Gastrocnemius medialis (tissue), 4 donors: ENCODE results near the gene PCGF1. TPM values are rescaled to one million over a fixed set of nuclear protein-coding genes. Genes with fewer than 3 reads are reported as not detected.

Experiments used
- ATAC-seq, 2 donors: fragments of 150-250 bp; one replicate each; pipeline ENCODE4 v1.9.1; 2016
- DNase-seq, 2 donors: peaks; one replicate each; pipeline ENCODE4 v3.0.0-alpha.2; 2019
- H3K27ac ChIP-seq, 4 donors: fragments of 200-600 bp; sonication (generic); 1 replicate in 1 of 4; 2 replicates in 3 of 4; pipeline ENCODE4 v1.5.1; 2016 to 2018; ENCODE audit warnings: mild to moderate bottlenecking in 2 of 4, moderate library complexity in 1 of 4
- H3K27me3 ChIP-seq, 3 donors: fragments of 200-600 bp; sonication (generic) in 2 of 3; 1 replicate in 1 of 3; 2 replicates in 2 of 3; pipeline versions ENCODE4 v1.5.1 to v1.6.0; 2016 to 2019; ENCODE audit warnings: mild to moderate bottlenecking in 1 of 3, moderate library complexity in 1 of 3
- H3K36me3 ChIP-seq, 2 donors: fragments of 200-600 bp; sonication (generic) in 1 of 2; one replicate each; pipeline ENCODE4 v1.5.1; 2017 to 2018
- H3K4me1 ChIP-seq, 2 donors: fragments of 200-600 bp; sonication (generic) in 1 of 2; one replicate each; pipeline ENCODE4 v1.5.1; 2016 to 2017; ENCODE audit warnings: mild to moderate bottlenecking in 2 of 2
- H3K4me3 ChIP-seq, 4 donors: fragments of 200-600 bp; sonication (generic) in 3 of 4; 1 replicate in 1 of 4; 2 replicates in 3 of 4; pipeline ENCODE4 v1.5.1; 2016 to 2019; ENCODE audit warnings: mild to moderate bottlenecking in 2 of 4
- H3K9me3 ChIP-seq, 3 donors: fragments of 200-600 bp; sonication (generic) in 2 of 3; 1 replicate in 1 of 3; 2 replicates in 2 of 3; pipeline ENCODE4 v1.5.1; 2016 to 2019
- POLR2A ChIP-seq, 2 donors: fragments of 450-650 bp; IDR thresholded peaks; one replicate each; pipeline ENCODE4 v1.6.1; 2017; ENCODE audit warnings: antibody characterized with exemption in 2 of 2, mild to moderate bottlenecking in 2 of 2, moderate library complexity in 2 of 2
- in situ Hi-C, 4 donors: fragments of 200-750 bp; cut with MboI; loops; one replicate each; pipeline versions ENCODE4 v1.15.0 to v1.8.0; 2017; ENCODE audit warnings: low sequenced_read_pairs in 4 of 4
- intact Hi-C: fragments of 100-400 bp; cut with DNase I; formaldehyde crosslinking; loops from one replicate; pipeline ENCODE4 v1.15.1; 2023; ENCODE audit warnings: low total_unique reads
- total RNA-seq, 4 donors: library from RNA; depleted of rRNA; stranded (reverse); fragments of >200 nt; gene quantifications; one replicate each; pipeline versions ENCODE4 v1.1.0 to v1.2.3, GENCODE V29; 2016
- TF ChIP-seq, protein P1 (sequence below), 5 experiments: fragments of 450-650 bp in 3 of 5; fragments of 200-600 bp in 2 of 5; sonication (generic) in 2 of 5; IDR thresholded peaks in 4 of 5; conservative IDR thresholded peaks in 1 of 5; 1 replicate in 4 of 5; 2 replicates in 1 of 5; pipeline ENCODE4 v1.5.1; 2016 to 2019; ENCODE audit warnings: antibody characterized with exemption in 5 of 5, mild to moderate bottlenecking in 3 of 5, moderate library complexity in 3 of 5

Gene PCGF1
- total RNA-seq: 10 to 100 TPM; 14.2 to 23.6 (median 20.0) TPM

DNA sequence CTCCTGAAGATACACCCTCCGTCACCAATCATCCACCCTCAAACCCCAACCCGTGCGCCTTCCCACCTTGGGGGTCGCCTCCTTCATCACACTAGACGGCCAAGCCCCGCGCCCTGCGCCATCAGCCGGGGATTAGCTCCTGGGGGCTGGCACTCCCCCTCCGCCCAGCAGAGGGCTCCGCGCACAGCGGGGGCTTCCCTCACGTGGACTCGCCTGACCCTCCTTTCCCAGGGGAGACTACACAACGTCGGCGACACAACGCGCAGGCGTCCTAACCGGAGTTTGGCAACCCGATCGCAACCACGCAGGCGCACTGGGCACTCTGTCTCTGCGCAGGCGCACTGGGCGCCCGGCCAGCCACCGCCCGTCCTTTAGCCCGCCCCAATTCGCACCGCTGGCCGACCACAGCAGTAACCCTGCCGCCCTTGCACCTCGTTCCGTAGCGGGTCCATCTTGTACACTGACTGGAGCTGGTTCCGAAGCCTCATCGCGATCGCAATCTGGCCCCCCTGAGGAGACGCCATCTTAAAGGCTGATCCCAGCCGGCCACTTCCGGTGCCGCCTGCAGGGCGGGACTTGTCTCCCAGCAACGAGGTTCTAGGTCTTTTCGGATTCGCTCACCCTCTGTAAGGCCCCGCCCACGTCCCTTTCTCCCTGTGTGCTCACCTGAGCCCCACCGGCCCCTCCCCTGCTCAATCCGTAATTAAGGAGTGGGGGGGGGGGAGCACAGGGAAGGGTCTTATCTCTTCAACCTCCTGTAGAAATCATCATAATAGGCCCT, at the start of gene PCGF1:
TSS of gene PCGF1 (minus strand) at position 551 of the 781 bp plus-strand sequence. CDS start at position 524, 27 bp downstream.
- Histone ChIP-seq H3K4me3 (peak within 1 kb of the TSS; percentile 75 to 99 (median 84)), H3K4me1 (peaks cover 25 to 41% of the 10 kb centered on the region in 2 donors), H3K9me3 (no peaks in the 10 kb centered on the region), H3K36me3 (peaks cover 0 to 18% of the 10 kb centered on the region in 2 donors), H3K27me3 (peaks cover 26 to 53% (median 38%) of the 10 kb centered on the region in 3 donors), H3K27ac (peak within 1 kb of the TSS; percentile 92 to 100 (median 98))
- intact Hi-C loops (loop anchor here (1.0 kb wide), 4 partner anchors 22 to 53 kb away; partner anchors contain the start of genes AUP1, HTRA2 and TTC31), in situ Hi-C loops (no loop called here)
- no peak for TF ChIP-seq POLR2A (IDR thresholded peaks at IDR 0.05)
- TF ChIP-seq, protein P1, sequence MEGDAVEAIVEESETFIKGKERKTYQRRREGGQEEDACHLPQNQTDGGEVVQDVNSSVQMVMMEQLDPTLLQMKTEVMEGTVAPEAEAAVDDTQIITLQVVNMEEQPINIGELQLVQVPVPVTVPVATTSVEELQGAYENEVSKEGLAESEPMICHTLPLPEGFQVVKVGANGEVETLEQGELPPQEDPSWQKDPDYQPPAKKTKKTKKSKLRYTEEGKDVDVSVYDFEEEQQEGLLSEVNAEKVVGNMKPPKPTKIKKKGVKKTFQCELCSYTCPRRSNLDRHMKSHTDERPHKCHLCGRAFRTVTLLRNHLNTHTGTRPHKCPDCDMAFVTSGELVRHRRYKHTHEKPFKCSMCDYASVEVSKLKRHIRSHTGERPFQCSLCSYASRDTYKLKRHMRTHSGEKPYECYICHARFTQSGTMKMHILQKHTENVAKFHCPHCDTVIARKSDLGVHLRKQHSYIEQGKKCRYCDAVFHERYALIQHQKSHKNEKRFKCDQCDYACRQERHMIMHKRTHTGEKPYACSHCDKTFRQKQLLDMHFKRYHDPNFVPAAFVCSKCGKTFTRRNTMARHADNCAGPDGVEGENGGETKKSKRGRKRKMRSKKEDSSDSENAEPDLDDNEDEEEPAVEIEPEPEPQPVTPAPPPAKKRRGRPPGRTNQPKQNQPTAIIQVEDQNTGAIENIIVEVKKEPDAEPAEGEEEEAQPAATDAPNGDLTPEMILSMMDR (IDR thresholded peaks at IDR 0.05 in 4 of 5, conservative IDR thresholded peaks at IDR 0.05 in 1 of 5): peak in 4 of 5 experiments; percentile 18 to 29 (median 24)
- peak; percentile 98 to 99 for DNase-seq
- ATAC-seq: peak; percentile 98 to 99

DNA sequence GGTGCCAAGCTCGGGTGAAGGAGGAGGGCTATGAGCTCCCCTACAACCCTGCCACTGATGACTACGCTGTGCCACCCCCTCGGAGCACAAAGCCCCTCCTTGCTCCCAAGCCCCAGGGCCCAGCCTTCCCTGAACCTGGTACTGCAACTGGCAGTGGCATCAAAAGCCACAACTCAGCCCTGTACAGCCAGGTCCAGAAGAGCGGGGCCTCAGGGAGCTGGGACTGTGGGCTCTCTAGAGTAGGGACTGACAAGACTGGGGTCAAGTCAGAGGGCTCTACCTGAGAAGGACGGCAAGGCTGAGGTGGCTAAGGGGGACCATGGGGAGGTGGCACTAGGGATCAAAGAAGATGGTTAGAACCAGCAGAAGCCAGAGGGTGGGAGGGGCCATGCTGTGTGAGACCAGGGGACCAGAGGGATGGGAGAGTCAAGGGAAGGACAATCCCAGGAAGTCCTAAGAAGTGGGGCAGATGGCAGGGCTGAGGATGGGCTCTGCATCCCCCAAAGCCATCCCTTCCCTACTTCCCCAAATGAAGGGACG, 49.4 kb upstream of the PCGF1 start:
- intact Hi-C loops: no loop called here
- ATAC-seq (no peak), DNase-seq (no peak)
- Histone ChIP-seq H3K4me1 (peaks cover 0 to 8% of the 10 kb centered on the region in 2 donors), H3K9me3 (no peaks in the 10 kb centered on the region), H3K27ac (no peak overlapping the region), H3K36me3 (no peaks in the 10 kb centered on the region), H3K27me3 (peaks cover 18 to 36% (median 28%) of the 10 kb centered on the region in 3 donors), H3K4me3 (no peak overlapping the region)
- in situ Hi-C loops: no loop called here
- TF ChIP-seq, protein P1 (IDR thresholded peaks at IDR 0.05 in 4 of 5, conservative IDR thresholded peaks at IDR 0.05 in 1 of 5): no peak
- TF ChIP-seq POLR2A (IDR thresholded peaks at IDR 0.05): no peak

DNA sequence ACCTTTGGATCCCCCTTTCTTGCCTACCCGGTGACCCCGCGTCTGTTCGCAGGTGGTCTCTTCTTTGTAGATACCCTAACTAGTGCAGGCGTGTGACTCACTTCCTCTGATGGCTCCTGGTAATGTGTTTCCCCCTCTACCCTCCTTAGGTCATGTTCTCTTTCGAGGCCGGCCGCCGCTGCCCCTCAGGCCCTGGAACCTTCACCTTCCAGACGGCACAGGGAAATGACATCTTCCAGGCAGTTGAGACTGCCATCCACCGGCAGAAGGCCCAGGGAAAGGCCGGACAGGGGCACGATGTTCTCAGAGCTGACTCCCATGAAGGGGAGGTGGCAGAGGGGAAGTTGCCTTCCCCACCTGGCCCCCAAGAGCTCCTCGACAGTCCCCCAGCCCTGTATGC, 48.7 kb upstream of the PCGF1 start:
- DNase-seq (no peak), ATAC-seq (no peak)
- peaks cover 0 to 8% of the 10 kb centered on the region in 2 donors for H3K4me1 ChIP-seq
- TF ChIP-seq, protein P1 (IDR thresholded peaks at IDR 0.05 in 4 of 5, conservative IDR thresholded peaks at IDR 0.05 in 1 of 5): no peak
- TF ChIP-seq POLR2A (IDR thresholded peaks at IDR 0.05): no peak
- H3K27ac ChIP-seq: no peak overlapping the region
- H3K27me3 ChIP-seq: peaks cover 21 to 36% (median 30%) of the 10 kb centered on the region in 3 donors
- no peaks in the 10 kb centered on the region for H3K36me3 ChIP-seq
- intact Hi-C loops: no loop called here
- in situ Hi-C loops: no loop called here
- H3K4me3 ChIP-seq: peak overlapping the region in 1 of 4 donors; percentile 74
- H3K9me3 ChIP-seq: no peaks in the 10 kb centered on the region

DNA sequence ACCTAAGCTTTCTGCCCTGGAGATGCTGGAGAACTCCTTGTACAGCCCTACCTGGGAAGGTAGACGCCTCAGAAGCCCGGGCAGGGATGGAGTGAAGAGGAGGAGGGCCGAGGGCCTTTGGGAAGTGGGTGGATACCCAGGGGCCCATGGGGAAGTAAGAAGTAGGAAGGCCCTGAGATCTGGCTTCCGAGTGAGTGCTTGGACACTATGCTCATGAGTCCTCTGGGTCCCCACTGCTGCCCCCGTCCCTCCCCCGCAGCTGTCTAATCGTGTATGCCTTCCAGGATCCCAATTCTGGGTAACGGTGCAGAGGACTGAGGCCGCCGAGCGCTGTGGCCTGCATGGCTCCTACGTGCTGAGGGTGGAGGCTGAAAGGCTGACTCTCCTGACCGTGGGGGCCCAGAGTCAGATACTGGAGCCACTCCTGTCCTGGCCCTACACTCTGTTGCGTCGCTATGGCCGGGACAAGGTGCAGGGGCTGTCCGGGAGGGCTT, 48.2 kb upstream of the PCGF1 start:
- TF ChIP-seq, protein P1 (IDR thresholded peaks at IDR 0.05 in 4 of 5, conservative IDR thresholded peaks at IDR 0.05 in 1 of 5): no peak
- no peak for TF ChIP-seq POLR2A (IDR thresholded peaks at IDR 0.05)
- intact Hi-C loops: no loop called here
- Histone ChIP-seq H3K36me3 (no peaks in the 10 kb centered on the region), H3K9me3 (no peaks in the 10 kb centered on the region), H3K27me3 (peaks cover 21 to 36% (median 31%) of the 10 kb centered on the region in 3 donors), H3K4me3 (peak overlapping the region; percentile 62 to 75 (median 72)), H3K4me1 (peaks cover 0 to 8% of the 10 kb centered on the region in 2 donors), H3K27ac (peak overlapping the region in 1 of 4 donors; percentile 76)
- DNase-seq (no peak), ATAC-seq (no peak)
- in situ Hi-C loops: no loop called here
